ENCODE measurements around the gene MAT2A.
A peak's percentile ranks its signal among the peaks of the same experiment; 100 is the strongest.

DNA sequence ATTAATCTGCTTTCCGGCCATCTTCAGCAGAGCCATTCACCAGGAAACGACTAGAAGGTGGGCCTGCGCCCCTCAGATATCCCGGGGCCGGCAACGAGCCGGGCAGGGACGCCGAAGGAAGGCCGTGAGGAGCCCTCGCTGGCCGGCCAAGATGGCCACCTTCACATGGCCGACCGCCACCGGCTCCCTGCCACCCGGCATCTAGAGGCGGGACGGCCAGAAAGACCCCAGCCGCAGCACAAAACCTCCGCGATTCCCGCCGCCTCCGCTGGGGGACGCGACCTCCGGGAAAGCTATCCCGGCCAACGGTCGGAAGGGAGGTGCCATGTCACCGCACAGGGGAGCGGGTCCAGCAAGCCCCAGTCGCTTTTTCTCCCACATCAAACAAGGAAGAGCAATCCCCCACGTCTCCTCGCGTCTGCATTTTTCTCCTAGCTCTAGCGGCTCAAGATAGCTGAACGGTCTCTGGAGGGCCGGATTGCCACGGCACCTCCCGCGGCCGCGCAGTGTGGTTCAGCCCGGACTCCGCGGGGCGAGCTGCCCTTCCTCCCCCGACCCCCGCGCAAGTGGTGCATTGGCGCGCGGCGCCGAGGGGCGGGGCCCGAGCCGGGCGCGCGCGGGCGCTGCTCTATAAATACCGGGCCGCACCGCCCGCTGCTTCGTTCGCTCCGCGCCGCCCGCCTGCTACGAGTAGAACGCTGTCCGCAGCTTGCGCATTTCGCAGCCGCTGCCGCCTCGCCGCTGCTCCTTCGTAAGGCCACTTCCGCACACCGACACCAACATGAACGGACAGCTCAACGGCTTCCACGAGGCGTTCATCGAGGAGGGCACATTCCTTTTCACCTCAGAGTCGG, at the start of gene MAT2A:
- TF ChIP-seq, protein P1, sequence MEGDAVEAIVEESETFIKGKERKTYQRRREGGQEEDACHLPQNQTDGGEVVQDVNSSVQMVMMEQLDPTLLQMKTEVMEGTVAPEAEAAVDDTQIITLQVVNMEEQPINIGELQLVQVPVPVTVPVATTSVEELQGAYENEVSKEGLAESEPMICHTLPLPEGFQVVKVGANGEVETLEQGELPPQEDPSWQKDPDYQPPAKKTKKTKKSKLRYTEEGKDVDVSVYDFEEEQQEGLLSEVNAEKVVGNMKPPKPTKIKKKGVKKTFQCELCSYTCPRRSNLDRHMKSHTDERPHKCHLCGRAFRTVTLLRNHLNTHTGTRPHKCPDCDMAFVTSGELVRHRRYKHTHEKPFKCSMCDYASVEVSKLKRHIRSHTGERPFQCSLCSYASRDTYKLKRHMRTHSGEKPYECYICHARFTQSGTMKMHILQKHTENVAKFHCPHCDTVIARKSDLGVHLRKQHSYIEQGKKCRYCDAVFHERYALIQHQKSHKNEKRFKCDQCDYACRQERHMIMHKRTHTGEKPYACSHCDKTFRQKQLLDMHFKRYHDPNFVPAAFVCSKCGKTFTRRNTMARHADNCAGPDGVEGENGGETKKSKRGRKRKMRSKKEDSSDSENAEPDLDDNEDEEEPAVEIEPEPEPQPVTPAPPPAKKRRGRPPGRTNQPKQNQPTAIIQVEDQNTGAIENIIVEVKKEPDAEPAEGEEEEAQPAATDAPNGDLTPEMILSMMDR (IDR thresholded peaks at IDR 0.05; ENCODE audit: low read depth, low read length, poor library complexity, severe bottlenecking): peak; percentile 73
- TF ChIP-seq EZH2phosphoT487 (IDR thresholded peaks at IDR 0.05; ENCODE audit: borderline replicate concordance, low read length): no peak
